ENCODE data around the gene MRFAP1L1.
"Not testable (repeated sequence)": the region's sequence is repeated elsewhere in the genome, so short reads cannot be mapped to it uniquely, and the experiment has no call there.

DNA sequence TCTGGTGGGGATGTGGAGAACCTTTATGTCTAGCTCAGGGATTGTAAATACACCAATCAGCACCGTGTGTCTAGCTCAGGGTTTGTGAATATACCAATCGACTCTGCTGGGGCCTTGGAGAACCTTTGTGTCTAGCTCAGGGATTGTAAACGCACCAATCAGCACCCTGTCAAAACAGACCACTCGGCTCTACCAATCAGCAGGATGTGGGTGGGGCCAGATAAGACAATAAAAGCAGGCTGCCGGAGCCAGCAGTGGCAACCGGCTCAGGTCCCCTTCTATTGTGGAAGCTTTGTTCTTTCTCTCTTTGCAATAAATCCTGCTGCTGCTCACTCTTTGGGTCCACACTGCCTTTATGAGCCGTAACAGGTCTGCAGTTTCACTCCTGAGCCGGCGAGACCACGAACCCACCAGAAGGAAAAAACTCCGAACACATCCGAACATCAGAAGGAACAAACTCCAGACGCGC, 36.4 kb downstream of the MRFAP1L1 start:
- TF ChIP-seq, protein P1, sequence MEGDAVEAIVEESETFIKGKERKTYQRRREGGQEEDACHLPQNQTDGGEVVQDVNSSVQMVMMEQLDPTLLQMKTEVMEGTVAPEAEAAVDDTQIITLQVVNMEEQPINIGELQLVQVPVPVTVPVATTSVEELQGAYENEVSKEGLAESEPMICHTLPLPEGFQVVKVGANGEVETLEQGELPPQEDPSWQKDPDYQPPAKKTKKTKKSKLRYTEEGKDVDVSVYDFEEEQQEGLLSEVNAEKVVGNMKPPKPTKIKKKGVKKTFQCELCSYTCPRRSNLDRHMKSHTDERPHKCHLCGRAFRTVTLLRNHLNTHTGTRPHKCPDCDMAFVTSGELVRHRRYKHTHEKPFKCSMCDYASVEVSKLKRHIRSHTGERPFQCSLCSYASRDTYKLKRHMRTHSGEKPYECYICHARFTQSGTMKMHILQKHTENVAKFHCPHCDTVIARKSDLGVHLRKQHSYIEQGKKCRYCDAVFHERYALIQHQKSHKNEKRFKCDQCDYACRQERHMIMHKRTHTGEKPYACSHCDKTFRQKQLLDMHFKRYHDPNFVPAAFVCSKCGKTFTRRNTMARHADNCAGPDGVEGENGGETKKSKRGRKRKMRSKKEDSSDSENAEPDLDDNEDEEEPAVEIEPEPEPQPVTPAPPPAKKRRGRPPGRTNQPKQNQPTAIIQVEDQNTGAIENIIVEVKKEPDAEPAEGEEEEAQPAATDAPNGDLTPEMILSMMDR (IDR thresholded peaks at IDR 0.05) = not testable (repeated sequence)
- TF ChIP-seq EZH2 (IDR thresholded peaks at IDR 0.05; ENCODE audit: borderline replicate concordance, insufficient read depth, low read depth, low read length, poor library complexity, severe bottlenecking) = not testable (repeated sequence)
